Upper lobe of left lung (tissue), 4 donors: ENCODE results near the gene SCN2A.

ENCODE experiments used
- EP300 ChIP-seq, 4 donors: sonication (generic); formaldehyde crosslinking; IDR thresholded peaks; one replicate each; pipeline ENCODE4 v1.5.1; 2017; ENCODE audit warnings: antibody characterized with exemption in 4 of 4, control low read depth in 2 of 4
- POLR2A ChIP-seq, 4 donors: fragments of 450-650 bp; IDR thresholded peaks; one replicate each; pipeline ENCODE4 v1.5.1; 2016 to 2017; ENCODE audit warnings: antibody characterized with exemption in 4 of 4, mild to moderate bottlenecking in 2 of 4
- POLR2AphosphoS5 ChIP-seq, 2 donors: sonication (generic); formaldehyde crosslinking; IDR thresholded peaks; one replicate each; pipeline ENCODE4 v1.5.1; 2017; ENCODE audit warnings: antibody characterized with exemption in 2 of 2
- TF ChIP-seq, protein P1 (sequence below), 6 experiments: fragments of 450-650 bp in 4 of 6; fragments of 200-600 bp in 2 of 6; sonication (generic) in 2 of 6; IDR thresholded peaks; one replicate each; pipeline ENCODE4 v1.5.1; 2016 to 2019; ENCODE audit warnings: antibody characterized with exemption in 6 of 6

DNA sequence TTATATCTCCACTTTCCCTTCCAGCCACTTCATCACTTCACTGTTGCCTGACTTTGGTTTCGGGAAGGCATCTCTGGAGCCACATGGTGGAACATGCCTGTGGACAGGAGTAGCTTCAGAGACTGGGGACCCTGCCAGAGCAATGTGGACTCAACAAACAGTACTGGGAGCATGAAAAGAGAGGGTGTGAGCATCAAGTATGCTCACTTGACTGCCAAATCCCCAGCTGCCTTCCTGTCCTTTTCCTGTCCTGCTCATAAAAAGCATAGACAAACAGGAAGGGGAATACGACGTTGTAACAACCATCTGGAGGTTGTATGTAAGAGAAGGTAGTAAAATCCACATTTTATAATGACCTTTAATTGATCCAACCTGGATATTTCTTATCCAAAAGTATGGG lies 169.0 kb downstream of the SCN2A start:
- TF ChIP-seq POLR2A (IDR thresholded peaks at IDR 0.05), result no peak
- TF ChIP-seq POLR2AphosphoS5 (IDR thresholded peaks at IDR 0.05), result no peak
- TF ChIP-seq, protein P1, sequence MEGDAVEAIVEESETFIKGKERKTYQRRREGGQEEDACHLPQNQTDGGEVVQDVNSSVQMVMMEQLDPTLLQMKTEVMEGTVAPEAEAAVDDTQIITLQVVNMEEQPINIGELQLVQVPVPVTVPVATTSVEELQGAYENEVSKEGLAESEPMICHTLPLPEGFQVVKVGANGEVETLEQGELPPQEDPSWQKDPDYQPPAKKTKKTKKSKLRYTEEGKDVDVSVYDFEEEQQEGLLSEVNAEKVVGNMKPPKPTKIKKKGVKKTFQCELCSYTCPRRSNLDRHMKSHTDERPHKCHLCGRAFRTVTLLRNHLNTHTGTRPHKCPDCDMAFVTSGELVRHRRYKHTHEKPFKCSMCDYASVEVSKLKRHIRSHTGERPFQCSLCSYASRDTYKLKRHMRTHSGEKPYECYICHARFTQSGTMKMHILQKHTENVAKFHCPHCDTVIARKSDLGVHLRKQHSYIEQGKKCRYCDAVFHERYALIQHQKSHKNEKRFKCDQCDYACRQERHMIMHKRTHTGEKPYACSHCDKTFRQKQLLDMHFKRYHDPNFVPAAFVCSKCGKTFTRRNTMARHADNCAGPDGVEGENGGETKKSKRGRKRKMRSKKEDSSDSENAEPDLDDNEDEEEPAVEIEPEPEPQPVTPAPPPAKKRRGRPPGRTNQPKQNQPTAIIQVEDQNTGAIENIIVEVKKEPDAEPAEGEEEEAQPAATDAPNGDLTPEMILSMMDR (IDR thresholded peaks at IDR 0.05), result no peak
- no peak for TF ChIP-seq EP300 (IDR thresholded peaks at IDR 0.05)
